GM10266 (cell line): ENCODE measurements around the gene WNT8B.

Experiments
- DNase-seq: peaks from one replicate; pipeline ENCODE4 v3.0.0; 2012; ENCODE audit errors: extremely low spot score
- TF ChIP-seq, protein P1 (sequence below): IDR thresholded peaks from 2 replicates; pipeline ENCODE4 v1.5.1; 2012; ENCODE audit warnings: mild to moderate bottlenecking, low read depth; ENCODE audit not compliant: control insufficient read depth, insufficient read depth; ENCODE audit errors: missing control alignments

WNT8B gene

DNA sequence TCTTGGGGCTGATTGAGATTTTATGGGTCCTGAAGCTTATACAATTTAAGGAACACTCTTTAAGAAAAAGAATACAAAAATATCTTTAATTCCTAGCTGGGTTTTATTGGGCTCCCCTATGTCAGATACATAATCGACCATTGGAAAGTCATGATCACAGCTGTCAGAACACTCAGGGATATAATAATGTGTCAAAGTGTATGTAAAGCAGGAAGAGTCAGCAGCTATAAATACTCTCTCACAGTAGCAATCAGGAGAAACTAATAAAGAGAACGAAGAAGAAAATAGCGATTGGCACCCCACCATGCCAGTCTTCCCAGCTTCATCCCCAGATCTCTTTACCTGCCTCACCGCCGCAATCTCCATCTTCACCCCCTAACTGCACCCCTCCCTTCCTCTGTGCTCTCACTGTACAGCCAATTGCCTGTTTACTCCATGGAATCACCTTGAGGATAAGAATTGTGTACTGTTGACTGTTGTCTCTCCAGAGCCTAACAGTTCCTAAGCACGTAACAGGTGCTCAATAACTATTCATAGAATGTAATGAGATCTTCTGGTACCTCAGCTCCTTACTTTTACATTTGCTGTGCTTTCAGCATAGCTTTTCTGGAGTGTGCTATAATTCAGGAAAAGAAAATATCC, 24.0 kb upstream of the WNT8B start:
- TF ChIP-seq, protein P1, sequence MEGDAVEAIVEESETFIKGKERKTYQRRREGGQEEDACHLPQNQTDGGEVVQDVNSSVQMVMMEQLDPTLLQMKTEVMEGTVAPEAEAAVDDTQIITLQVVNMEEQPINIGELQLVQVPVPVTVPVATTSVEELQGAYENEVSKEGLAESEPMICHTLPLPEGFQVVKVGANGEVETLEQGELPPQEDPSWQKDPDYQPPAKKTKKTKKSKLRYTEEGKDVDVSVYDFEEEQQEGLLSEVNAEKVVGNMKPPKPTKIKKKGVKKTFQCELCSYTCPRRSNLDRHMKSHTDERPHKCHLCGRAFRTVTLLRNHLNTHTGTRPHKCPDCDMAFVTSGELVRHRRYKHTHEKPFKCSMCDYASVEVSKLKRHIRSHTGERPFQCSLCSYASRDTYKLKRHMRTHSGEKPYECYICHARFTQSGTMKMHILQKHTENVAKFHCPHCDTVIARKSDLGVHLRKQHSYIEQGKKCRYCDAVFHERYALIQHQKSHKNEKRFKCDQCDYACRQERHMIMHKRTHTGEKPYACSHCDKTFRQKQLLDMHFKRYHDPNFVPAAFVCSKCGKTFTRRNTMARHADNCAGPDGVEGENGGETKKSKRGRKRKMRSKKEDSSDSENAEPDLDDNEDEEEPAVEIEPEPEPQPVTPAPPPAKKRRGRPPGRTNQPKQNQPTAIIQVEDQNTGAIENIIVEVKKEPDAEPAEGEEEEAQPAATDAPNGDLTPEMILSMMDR = no peak

DNA sequence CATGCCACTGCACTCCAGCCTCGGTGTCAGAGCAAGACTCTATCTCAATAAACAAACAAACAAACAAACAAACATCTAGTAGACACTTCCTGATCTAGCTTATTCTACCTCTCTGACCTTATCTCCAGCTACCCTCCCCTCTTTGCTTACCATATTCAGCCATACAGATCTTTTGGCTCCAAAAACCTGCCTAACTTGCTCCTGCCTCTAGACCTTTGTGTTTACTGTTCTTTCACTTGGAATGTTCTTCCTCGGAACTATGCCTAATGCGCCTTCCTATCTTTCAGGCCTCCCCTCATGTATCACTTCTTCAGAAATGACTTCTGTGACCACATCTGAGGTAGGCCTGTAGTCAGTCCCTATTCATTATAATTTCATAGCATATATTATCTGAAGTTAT, 20.3 kb upstream of the WNT8B start:
- TF ChIP-seq, protein P1 = no peak

More for the DNA sequence above, 24.0 kb upstream of the WNT8B start:
- DNase-seq = no peak

DNA sequence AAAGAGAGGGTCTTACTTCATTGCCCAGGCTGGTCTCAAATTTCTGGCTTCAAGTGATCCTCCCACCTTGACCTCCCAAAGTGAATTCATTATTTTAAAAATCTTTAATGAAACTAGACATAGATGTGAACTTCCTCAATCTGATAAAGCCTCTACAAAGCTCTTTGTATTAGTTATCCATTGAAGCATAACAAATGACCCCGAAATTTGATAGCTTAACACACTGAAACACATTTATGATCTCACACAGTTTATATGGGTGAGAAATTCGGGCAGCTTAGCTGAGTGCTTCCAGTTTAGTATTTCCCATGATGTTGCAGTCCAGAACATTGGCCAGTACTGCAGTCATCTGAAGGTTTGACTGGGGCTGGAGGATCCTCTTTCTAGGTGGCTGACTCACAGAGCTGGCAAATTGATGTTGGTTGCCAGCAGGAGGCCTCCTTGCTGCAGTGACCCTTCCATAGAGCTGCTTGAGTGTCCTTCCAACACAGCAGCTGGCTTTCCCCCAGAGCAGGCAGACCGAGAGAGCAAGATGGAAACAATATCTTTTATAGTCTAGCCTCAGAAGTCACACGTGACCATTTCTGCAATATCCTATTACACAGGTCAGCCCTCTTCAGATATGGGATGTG, 16.6 kb upstream of the WNT8B start:
- TF ChIP-seq, protein P1 = no peak
- DNase-seq = no peak

More for the DNA sequence above, 20.3 kb upstream of the WNT8B start:
- no peak for DNase-seq

DNA sequence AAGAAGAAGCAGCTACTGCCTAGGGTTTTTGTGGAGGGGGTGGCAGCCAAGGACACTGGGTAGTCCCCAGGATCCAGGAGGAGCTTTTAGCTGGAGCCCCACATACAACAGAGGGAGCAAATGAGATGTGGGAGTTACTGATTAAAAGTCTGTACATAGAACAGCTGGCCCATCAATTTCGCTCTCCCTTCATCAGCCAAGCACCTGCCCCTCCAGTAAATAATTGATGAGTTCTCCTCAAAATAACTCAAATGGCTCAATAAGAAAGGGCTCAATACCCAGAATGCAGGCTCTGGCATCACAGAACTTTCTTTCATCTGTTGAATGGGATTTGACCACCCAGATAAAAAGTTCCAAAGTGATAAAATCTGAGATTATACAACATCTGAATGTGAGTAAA, 15.1 kb upstream of the WNT8B start:
- no peak for DNase-seq
- TF ChIP-seq, protein P1 = no peak

DNA sequence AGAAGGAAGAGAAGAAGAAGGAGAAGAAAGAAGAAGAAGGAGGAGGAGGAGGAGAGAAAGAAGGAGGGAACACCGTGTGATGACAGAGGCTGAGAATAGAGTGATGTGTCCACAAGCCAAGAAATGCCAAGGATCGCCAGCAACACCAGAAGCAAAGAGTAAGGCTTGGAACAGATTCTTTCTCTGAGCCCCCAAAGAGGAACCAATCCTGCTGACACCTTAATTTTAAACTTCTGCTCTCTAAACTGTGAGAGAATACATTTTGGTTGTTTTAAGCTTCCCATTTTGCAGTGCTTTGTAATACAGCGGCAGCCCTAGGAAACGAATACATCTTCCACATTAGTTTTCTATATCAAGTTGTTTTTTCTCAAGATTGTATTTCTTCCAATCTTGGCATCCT, 13.9 kb upstream of the WNT8B start:
- TF ChIP-seq, protein P1 = no peak
- DNase-seq = no peak

DNA sequence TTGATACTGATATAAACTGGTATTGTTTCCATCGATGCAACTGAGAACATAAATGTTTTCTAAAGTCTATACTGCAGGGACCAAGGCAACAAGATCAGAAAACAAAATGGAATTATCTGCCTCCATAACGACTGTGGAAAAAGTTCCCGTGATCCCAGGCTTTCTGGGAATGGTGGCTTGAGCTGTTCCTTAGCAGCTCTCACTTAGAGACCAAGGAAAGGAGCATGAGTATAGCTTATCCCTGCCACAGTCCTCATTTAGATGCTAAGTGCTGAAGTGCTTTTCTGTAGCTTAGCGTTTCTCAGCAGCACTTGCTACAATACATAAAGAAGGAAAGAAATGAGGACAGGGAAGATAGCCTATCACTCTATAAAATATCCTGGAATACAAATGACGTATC, 5.5 kb downstream of the WNT8B start:
- no peak for DNase-seq
- TF ChIP-seq, protein P1 = no peak

DNA sequence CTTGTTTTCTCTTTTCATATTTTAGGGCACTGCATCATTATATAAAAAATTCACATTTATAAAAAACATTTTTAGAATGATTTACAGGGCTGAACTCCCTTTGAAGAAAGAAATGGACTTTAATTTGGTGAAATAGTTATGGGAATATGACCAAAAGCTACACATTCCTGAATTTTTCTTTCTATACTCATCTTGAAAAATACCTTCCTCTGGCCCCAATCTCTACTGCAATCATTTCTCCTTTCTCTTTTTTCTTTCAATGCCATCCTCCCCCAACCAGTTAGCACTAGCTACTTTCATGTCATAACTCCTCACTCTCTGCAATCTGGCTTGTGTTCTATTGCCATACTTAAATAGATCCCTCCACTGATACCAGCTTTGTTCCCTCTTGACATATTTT, 6.2 kb downstream of the WNT8B start:
- no peak for DNase-seq

More for the DNA sequence above, 6.2 kb downstream of the WNT8B start:
- TF ChIP-seq, protein P1 = no peak
